B cell (primary cell): ENCODE results near the gene ARMC9.

ENCODE experiments used
- CTCF ChIP-seq: fragments of 200-600 bp; IDR thresholded peaks from one replicate; pipeline ENCODE4 v1.8.0; 2022; ENCODE audit warnings: antibody characterized with exemption, mild to moderate bottlenecking
- EZH2 ChIP-seq: IDR thresholded peaks from 2 replicates; pipeline ENCODE4 v1.6.1; 2012; ENCODE audit warnings: borderline replicate concordance, low read depth, mild to moderate bottlenecking, moderate library complexity, low read length; ENCODE audit not compliant: insufficient read depth, poor library complexity, severe bottlenecking

- TF ChIP-seq CTCF, result no peak
- no peak for TF ChIP-seq EZH2
Measured at GRCh38 chr2:231399853-231400680, 201.6 kb downstream of the ARMC9 start.
